SK-N-SH treated with all-trans-retinoic acid at 6 μM for 48 hours (cell line): ENCODE data around the gene ORM2.

Experiments
- ARNTL ChIP-seq: fragments of 450-650 bp; formaldehyde crosslinking; IDR thresholded peaks from 2 replicates; pipeline ENCODE4 v1.5.0; 2020; ENCODE audit warnings: low read depth, mild to moderate bottlenecking, moderate library complexity, borderline replicate concordance
- CSDC2 ChIP-seq: fragments of 250-450 bp; sonication (Bioruptor Pico); IDR thresholded peaks from 2 replicates; pipeline ENCODE4 v1.5.0; 2020; ENCODE audit warnings: mild to moderate bottlenecking, moderate library complexity
- GLIS3 ChIP-seq: fragments of 250-450 bp; sonication (Bioruptor Pico); IDR thresholded peaks from 2 replicates; pipeline ENCODE4 v1.5.0; 2020; ENCODE audit warnings: mild to moderate bottlenecking, moderate library complexity
- OSR1 ChIP-seq: fragments of 250-450 bp; sonication (Bioruptor Pico); IDR thresholded peaks from 2 replicates; pipeline ENCODE4 v1.8.0; 2022; ENCODE audit warnings: moderate library complexity, mild to moderate bottlenecking, inconsistent platforms
- PATZ1 ChIP-seq: fragments of 250-450 bp; sonication (Bioruptor Pico); IDR thresholded peaks from 2 replicates; pipeline ENCODE4 v1.8.0; 2020; ENCODE audit warnings: mild to moderate bottlenecking, moderate library complexity, borderline replicate concordance
- POU6F1 ChIP-seq: fragments of 250-450 bp; sonication (Bioruptor Pico); IDR thresholded peaks from 2 replicates; pipeline ENCODE4 v1.8.0; 2021; ENCODE audit warnings: low read depth, mild to moderate bottlenecking, moderate library complexity, borderline replicate concordance
- PPARA ChIP-seq: fragments of 250-450 bp; sonication (Bioruptor Pico); IDR thresholded peaks from 2 replicates; pipeline ENCODE4 v1.5.0; 2020; ENCODE audit warnings: mild to moderate bottlenecking, borderline replicate concordance
- RARB ChIP-seq: fragments of 250-450 bp; sonication (Bioruptor Pico); IDR thresholded peaks from 2 replicates; pipeline ENCODE4 v1.8.0; 2021; ENCODE audit warnings: mild to moderate bottlenecking, moderate library complexity
- SNAI2 ChIP-seq: fragments of 250-450 bp; sonication (Bioruptor Pico); IDR thresholded peaks from 2 replicates; pipeline ENCODE4 v1.5.0; 2020; ENCODE audit warnings: mild to moderate bottlenecking, moderate library complexity
- ZFP3 ChIP-seq: fragments of 250-450 bp; sonication (Bioruptor Pico); IDR thresholded peaks from 2 replicates; pipeline ENCODE4 v1.5.0; 2020; ENCODE audit warnings: mild to moderate bottlenecking, moderate library complexity

GRCh38 chr9:114321759-114322158, 7.9 kb upstream of the ORM2 start:
- TF ChIP-seq CSDC2 (CRISPR knock-in tag), result no peak
- TF ChIP-seq RARB (CRISPR knock-in tag), result no peak
- no peak for TF ChIP-seq ZFP3 (CRISPR knock-in tag)
- no peak for TF ChIP-seq POU6F1 (CRISPR knock-in tag)
- no peak for TF ChIP-seq PPARA (CRISPR knock-in tag)
- TF ChIP-seq PATZ1, result no peak
- no peak for TF ChIP-seq GLIS3 (CRISPR knock-in tag)
- TF ChIP-seq SNAI2 (CRISPR knock-in tag), result no peak
- no peak for TF ChIP-seq OSR1 (CRISPR knock-in tag)
- TF ChIP-seq ARNTL (CRISPR knock-in tag), result no peak
